ENCODE measurements around the gene UTY.

- TF ChIP-seq POLR2A (IDR thresholded peaks at IDR 0.05; ENCODE audit: low read length) (no peak), GATA1 (IDR thresholded peaks at IDR 0.05; ENCODE audit: low read depth, low read length) (no peak)
Observed at GRCh38 chrY:13351443-13351842, 128.4 kb downstream of the UTY start.

Data from erythroblast (primary cell).